Measurements from ENCODE around the gene PRR12. TPM values are rescaled to one million over a fixed set of nuclear protein-coding genes. Genes with fewer than 3 reads are reported as not detected.

The PRR12 gene
- total and polyA plus RNA-seq, 2 donors (not counting 1 experiment from before 2014, with no cell fraction given), result 8.4 to 70.7 TPM

- intact Hi-C loops (cut with micrococcal nuclease), result no loop called here
- ATAC-seq (ENCODE audit: low read depth) (no peak), DNase-seq (no peak)
- Histone ChIP-seq H3K36me3 (replicated peaks in 1 of 2; ENCODE audit: control extremely low read depth in 1 of 2, control insufficient read depth in 1 of 2, extremely low read depth in 1 of 2, insufficient read depth in 2 of 2, low read length in 1 of 2) (peaks cover 0 to 8% of the 10 kb centered on the region in 2 experiments), H4K20me1 (ENCODE audit: control insufficient read depth, insufficient read depth, low read length, poor library complexity, severe bottlenecking) (peaks cover 7% of the 10 kb centered on the region), H3K4me1 (ENCODE audit: control insufficient read depth in 2 of 2, insufficient read depth in 2 of 2, low read length in 2 of 2) (peaks cover 25 to 58% of the 10 kb centered on the region in 2 donors), H3K27ac (ENCODE audit: low read length in 2 of 2) (no peak overlapping the region), H3K4me3 (ENCODE audit: control extremely low read depth in 1 of 5, extremely low read depth in 1 of 5, insufficient read depth in 1 of 5, low read depth in 2 of 5, low read length in 4 of 5) (no peak overlapping the region), H3K4me2 (replicated peaks; ENCODE audit: low read depth, low read length, poor library complexity, severe bottlenecking) (no peak overlapping the region), H3K79me2 (ENCODE audit: control insufficient read depth, insufficient read depth, low read length) (peaks cover 78% of the 10 kb centered on the region), H3K27me3 (replicated peaks in 1 of 4; ENCODE audit: control extremely low read depth in 1 of 4, control insufficient read depth in 3 of 4, insufficient read depth in 4 of 4, low read length in 3 of 4) (no peaks in the 10 kb centered on the region), H3K9ac (ENCODE audit: low read length) (no peak overlapping the region), H2AFZ (ENCODE audit: insufficient read depth, low read depth, low read length, poor library complexity, severe bottlenecking) (no peak overlapping the region), H3K9me3 (ENCODE audit: control extremely low read depth in 1 of 3, control insufficient read depth in 2 of 3, insufficient read depth in 1 of 3, low read length in 2 of 3) (no peaks in the 10 kb centered on the region)
- Mint-ChIP-seq H3K4me3 (no peak overlapping the region), H3K27ac (no peak overlapping the region), H3K4me1 (peaks cover 48% of the 10 kb centered on the region), H3K27me3 (no peaks in the 10 kb centered on the region), H3K9me3 (ENCODE audit: insufficient read depth) (no peaks in the 10 kb centered on the region)
- CTCF ChIA-PET, result interaction anchor here (0.6 to 3.2 kb wide), 5 partner anchors 19 to 468 kb away, joined by 3 to 13 read pairs (median 4); no protein-coding TSS in a partner anchor
- TF ChIP-seq CTCF (IDR thresholded peaks at IDR 0.05) (no peak), EZH2 (IDR thresholded peaks at IDR 0.05; ENCODE audit: borderline replicate concordance, insufficient read depth, low read depth, low read length, poor library complexity, severe bottlenecking) (no peak)
- 60% methylated on average over 1 of the region's 4 CpGs for WGBS (ENCODE audit: insufficient coverage)
- POLR2A ChIA-PET, result no interaction called here
Measured at GRCh38 chr19:49565261-49565660, 25.7 kb upstream of the PRR12 start.

GRCh38 chr19:49566302-49566701, 24.7 kb upstream of the PRR12 start:
- peaks cover 17 to 52% of the 10 kb centered on the region in 2 donors for H3K4me1 ChIP-seq (ENCODE audit: control insufficient read depth in 2 of 2, insufficient read depth in 2 of 2, low read length in 2 of 2)
- no peak overlapping the region for H3K27ac Mint-ChIP-seq
- ATAC-seq (ENCODE audit: low read depth) (no peak), DNase-seq (no peak)
- intact Hi-C loops (cut with micrococcal nuclease), result no loop called here
- peak overlapping the region in 1 of 2 donors; percentile 12 for H3K27ac ChIP-seq (ENCODE audit: low read length in 2 of 2)
- TF ChIP-seq EZH2 (IDR thresholded peaks at IDR 0.05; ENCODE audit: borderline replicate concordance, insufficient read depth, low read depth, low read length, poor library complexity, severe bottlenecking) (no peak), CTCF (IDR thresholded peaks at IDR 0.05) (no peak)
- H3K4me3 ChIP-seq (ENCODE audit: control extremely low read depth in 1 of 5, extremely low read depth in 1 of 5, insufficient read depth in 1 of 5, low read depth in 2 of 5, low read length in 4 of 5), result no peak overlapping the region
- CTCF ChIA-PET, result interaction anchor here (0.6 to 3.2 kb wide), 6 partner anchors 14 to 573 kb away, joined by 3 to 13 read pairs (median 4); partner anchors contain the start of genes GYS1, NOSIP and RUVBL2
- peaks cover 83% of the 10 kb centered on the region for H3K79me2 ChIP-seq (ENCODE audit: control insufficient read depth, insufficient read depth, low read length)
- WGBS (ENCODE audit: insufficient coverage), result 100% methylated on average over 3 of the region's 3 CpGs
- POLR2A ChIA-PET, result interaction anchor here (0.6 to 0.7 kb wide), 4 partner anchors 11 to 752 kb away, joined by 3 to 9 read pairs (median 4); no protein-coding TSS in a partner anchor
- H3K36me3 ChIP-seq (replicated peaks in 1 of 2; ENCODE audit: control extremely low read depth in 1 of 2, control insufficient read depth in 1 of 2, extremely low read depth in 1 of 2, insufficient read depth in 2 of 2, low read length in 1 of 2), result peaks cover 0 to 6% of the 10 kb centered on the region in 2 experiments
- no peak overlapping the region for H2AFZ ChIP-seq (ENCODE audit: insufficient read depth, low read depth, low read length, poor library complexity, severe bottlenecking)
- H3K4me2 ChIP-seq (replicated peaks; ENCODE audit: low read depth, low read length, poor library complexity, severe bottlenecking), result no peak overlapping the region
- peaks cover 15% of the 10 kb centered on the region for H4K20me1 ChIP-seq (ENCODE audit: control insufficient read depth, insufficient read depth, low read length, poor library complexity, severe bottlenecking)
- peaks cover 44% of the 10 kb centered on the region for H3K4me1 Mint-ChIP-seq
- H3K9ac ChIP-seq (ENCODE audit: low read length), result no peak overlapping the region
- H3K27me3 Mint-ChIP-seq, result no peaks in the 10 kb centered on the region
- H3K9me3 Mint-ChIP-seq (ENCODE audit: insufficient read depth), result no peaks in the 10 kb centered on the region
- no peaks in the 10 kb centered on the region for H3K27me3 ChIP-seq (replicated peaks in 1 of 4; ENCODE audit: control extremely low read depth in 1 of 4, control insufficient read depth in 3 of 4, insufficient read depth in 4 of 4, low read length in 3 of 4)
- no peak overlapping the region for H3K4me3 Mint-ChIP-seq
- H3K9me3 ChIP-seq (ENCODE audit: control extremely low read depth in 1 of 3, control insufficient read depth in 2 of 3, insufficient read depth in 1 of 3, low read length in 2 of 3), result no peaks in the 10 kb centered on the region
